DMS153 treated with DMSO at 0.1 percent for 48 hours (cell line): ENCODE data around the gene PLXNA2.
A peak's percentile ranks its signal among the peaks of the same experiment; 100 is the strongest.

Source experiments
- DNase-seq: peaks from one replicate; lab custom pipeline; 2025; ENCODE audit not compliant: unreplicated experiment; lab: John Stamatoyannopoulos, UW

Gene PLXNA2

DNA sequence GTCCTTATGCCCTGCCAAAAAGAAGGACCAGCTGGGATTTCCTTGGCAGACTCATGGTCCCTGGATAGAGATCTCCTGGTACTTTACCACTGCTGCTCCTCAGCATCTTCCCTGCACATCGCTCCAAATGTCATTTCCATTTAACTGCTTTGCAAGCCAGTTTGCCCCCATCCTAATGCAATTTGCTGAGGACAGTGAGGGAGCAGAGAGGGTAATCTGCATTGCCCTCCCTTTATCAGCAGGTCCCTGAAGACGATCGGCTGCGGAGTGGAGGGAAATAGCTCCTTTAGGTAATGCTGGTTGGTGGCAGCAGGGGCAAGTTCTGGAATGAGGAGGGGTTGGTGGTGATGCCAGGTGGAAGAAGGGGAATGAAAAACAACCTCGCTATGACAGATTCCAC is 2.7 kb downstream of the PLXNA2 start:
- DNase-seq = no peak

DNA sequence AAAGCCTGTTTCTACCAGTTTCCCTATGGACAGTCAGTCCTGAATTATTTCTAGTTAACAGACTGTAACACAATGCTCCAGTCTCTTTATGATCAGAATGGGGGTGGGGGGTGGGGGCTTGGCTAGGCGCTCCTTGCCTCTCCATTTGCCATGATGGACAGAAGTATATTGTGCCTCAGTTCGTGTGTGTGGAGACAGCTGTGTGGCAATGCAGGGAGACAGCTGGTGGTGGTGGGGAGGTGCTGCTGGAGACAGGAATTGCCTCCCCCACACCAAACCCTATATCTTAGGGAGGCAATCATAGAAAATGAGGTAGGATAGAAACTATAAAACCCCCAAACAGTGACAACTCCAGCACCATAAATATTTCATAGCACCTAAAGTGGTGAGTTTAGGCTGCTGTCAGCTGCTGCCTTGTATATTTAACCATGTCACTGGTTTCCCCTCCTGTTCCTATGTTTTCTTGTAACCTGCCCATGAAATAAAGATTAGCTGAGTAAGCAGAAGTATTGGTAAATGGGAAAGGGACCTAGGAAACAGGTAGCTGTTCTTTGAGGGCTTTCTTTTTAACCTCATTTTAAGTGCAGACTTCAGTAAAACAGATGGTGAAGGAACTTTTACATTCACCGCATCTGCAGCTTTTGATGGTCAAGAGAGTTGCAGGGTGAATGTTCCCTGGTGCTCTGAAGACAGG is 3.4 kb downstream of the PLXNA2 start:
- DNase-seq = no peak

DNA sequence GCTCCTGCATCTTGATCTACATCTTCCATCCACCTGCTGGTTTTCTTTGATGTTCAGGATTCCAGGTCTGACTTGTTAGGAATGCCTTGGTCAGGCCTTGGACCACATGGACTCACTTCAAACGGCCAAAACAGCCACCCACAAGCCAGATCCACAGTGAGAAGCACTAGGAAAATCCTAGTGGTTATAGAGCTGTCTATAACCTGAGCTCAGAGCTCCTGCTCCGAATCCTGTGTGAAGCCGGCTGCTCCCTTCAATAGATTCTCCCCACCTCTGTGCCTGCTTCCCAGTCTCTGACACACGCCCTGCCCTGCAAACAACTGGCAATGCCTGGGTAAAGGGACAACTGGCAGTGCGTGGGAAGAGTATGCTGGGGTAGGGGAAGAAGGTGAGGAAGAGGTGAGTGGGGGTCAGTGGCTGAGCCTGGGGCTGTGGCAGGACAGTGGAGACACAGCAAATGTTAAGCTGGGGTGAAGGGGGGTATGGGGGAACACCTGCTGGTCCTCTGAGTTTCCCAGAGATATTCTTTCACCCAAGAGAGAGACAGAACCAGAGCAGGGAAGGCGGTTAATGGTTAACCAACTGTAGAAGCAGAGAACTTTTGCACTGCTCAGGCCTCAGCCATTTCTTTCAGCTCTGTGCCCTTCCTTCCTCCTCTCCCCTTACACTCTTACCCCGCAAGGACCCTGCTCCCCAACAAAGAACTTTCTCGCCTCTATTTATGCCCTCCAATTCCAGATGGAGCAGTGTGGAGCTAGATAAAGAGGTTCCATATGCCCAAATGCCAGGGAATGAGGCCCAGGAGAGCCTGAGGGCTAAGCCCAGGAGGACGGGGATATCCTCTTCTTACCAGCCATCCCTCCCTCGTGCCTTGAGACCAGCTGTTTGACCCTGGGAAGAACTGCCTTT is 4.5 kb downstream of the PLXNA2 start:
- no peak for DNase-seq

DNA sequence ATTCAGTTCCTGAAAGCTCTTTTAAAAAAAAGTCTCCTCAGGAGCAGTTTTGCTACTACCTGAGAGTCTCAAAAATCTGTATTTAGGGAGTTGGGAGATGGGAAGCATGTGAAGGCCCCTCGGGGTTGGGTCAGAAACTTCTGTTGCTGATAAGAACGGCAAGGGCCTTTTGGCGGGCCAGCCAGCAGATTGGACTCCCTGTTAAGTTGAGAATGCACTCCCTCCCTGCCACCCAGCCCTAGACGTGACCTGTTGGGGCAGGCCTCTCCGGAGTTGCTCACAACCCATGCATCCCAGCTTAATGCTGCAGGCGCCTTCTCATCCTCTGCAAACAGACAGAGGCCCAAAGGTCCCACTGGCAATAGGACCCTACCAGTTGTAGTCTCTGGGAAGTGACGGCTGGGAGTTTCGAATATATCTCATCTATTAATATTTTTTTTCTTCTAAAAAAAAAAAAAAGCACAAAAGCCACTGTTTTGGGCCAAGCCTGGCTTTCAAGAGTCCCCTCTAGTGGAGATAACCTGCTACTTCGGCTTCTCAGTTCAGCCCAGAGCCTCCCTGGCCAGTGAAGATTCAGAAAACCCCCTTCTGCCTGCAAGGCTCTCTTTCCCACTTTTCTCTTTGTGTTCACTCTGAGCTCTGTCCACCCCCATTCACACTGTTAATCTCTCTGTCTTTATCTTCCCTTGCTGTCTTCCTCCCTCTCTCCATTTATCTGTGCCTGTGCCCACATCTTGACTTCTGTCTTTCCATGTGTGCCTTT is 5.3 kb downstream of the PLXNA2 start:
- peak; percentile 56 for DNase-seq

DNA sequence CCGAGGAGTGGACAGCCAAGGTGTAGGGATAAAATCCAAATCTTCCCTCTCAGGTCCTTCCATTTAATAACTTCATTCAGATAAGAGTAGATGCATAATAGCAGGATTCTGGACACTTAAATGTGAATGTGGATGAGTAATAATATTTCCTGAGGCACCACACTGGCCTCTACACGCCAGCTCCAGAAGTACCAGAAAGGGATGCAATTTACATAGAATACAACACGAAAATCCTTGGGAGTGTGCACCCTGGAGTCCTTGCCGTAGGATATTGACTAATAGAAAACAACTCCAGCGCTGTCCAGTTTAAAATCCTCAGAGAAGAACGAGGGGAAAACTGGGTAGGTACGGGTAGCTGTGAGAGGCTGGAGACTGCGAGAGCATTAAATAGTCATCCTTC is 6.9 kb downstream of the PLXNA2 start:
- no peak for DNase-seq

DNA sequence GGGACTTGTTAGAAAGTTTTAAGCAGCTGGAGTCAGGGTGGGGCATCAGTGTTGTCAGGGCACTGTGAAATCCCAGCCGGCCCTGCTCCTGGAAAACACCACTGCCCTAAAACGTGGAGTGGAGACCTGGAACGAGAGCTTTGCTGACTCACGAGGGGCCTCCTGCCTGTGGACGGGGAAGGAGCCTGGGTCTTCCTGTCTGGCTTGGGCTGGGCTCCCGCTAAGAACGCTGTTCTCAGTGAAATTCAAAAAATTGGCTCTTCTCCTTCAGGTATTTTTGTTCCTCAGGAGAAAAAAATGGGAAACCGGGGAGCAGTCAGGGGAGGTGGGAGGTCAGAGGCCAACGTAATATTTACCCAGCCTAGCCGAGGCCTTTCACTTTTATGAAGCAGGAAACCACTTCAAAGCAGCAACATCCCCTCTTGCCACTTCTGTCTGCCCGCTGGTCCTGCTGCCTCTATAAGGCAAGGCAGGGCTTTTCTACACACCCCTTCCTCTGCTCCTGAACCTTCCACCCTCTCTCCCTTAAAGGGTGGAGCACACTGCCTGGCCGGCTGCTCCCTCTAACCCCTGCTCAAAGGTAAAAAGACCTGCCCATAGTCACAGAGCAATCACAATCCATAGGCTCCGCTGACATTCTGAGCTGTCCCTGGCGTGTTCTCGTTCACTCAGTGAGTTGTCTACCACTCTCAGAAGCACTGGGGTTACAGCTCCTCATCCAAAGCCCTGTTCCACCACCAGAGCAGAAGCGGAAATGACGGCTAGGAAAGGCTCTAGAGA is 8.0 kb downstream of the PLXNA2 start:
- DNase-seq = peak; percentile 67

DNA sequence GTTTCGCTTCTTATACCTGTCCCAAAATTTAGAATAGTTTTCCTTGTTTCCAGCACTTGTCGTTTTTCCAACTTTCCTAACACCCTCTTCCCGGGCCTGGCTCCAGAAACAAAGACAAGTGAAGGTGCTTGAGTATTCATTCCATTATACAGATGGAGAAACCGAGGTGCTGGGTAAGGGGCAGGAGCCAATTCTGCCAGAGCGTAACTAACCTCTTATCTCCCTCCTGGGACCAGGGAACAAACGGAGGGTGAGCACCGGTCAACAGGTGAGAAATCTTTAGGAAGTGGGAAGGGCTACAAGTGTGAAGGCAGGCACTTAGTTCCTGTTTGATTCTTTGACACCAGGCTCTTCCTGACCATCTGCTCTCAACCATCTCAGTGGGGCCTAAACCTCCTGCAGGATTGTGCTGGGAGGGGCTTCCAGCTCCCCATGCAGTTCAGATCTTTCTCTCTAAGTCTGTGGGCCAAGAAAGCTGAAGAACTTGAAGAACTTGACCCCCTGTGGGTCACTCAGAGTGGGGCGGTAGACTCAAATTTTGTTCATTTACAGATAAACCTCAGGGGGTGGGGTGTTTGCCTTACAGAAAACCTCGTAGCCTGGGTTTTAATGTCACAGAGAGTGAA is 8.7 kb downstream of the PLXNA2 start:
- no peak for DNase-seq

DNA sequence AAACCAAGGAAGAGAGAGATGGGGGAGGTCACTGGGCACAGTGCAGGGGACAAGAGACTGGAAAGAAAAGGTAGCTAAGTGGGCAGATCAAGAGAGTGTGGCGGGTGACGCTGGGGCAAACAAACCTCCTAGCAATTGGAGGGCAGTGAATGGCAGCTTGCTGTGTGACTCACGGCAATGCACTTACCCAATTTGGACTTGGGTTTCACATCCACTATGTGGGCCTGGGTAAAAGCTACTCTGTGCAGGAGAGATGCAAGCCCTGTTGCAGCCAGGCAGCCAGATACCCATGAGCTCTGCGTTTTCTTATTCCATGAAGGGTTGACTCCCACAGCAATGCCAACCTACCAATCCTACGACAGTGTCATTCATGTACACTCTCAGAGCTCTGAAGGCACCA is 9.5 kb downstream of the PLXNA2 start:
- DNase-seq = no peak

DNA sequence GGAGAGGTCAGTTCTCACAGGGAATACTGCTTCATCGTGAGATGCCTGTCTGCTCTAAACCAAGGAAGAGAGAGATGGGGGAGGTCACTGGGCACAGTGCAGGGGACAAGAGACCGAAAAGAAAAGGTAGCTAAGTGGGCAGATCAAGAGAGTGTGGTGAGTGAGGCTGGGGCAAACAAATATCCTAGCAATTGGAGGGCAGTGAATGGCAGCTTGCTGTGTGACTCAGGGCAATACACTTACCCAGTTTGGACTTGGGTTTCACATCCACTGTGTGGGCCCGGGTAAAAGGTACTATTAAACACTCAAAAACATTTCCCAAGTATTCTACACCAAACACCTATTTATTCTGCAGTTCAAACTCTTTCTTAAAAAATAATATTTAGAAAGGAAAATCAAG is 10.2 kb downstream of the PLXNA2 start:
- DNase-seq = peak; percentile 93

DNA sequence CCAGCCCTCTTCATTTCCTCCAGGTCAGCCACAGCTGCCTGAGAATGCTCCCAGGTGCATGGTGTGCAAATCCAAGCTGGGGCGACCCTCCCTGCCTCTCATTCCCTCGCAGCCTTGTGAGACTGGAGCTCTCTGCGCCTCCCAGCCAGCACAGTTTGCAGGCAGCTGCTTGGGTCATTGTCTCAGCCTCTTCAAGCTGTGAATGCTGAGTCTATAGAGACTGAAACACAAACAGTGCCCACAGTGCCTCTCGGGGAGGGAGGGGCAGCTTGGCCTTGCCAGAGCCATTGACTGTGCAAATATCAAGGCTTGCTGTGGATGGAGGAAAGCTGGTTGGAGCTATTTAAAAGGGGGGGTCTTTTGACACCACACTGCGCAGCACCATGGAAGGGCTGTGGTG is 10.6 kb downstream of the PLXNA2 start:
- DNase-seq = peak; percentile 98

DNA sequence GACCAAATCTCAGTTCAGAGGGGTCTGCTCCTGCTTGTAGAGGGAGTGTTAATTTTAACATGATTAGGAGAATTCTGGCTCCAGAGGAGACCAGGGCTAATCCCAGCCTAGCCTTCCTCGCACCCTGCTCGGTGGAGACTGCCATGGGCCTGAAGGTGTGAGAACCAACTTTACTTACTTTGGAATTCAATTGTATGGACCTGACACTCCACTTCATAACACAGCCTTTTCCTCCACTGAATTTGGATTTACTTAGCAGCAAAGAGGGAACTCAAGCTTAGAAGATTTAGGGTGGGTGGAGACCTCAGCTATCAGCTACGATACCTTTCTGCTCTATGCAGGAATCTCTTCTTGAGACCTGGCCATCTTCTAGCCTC is 11.5 kb downstream of the PLXNA2 start:
- DNase-seq = no peak

DNA sequence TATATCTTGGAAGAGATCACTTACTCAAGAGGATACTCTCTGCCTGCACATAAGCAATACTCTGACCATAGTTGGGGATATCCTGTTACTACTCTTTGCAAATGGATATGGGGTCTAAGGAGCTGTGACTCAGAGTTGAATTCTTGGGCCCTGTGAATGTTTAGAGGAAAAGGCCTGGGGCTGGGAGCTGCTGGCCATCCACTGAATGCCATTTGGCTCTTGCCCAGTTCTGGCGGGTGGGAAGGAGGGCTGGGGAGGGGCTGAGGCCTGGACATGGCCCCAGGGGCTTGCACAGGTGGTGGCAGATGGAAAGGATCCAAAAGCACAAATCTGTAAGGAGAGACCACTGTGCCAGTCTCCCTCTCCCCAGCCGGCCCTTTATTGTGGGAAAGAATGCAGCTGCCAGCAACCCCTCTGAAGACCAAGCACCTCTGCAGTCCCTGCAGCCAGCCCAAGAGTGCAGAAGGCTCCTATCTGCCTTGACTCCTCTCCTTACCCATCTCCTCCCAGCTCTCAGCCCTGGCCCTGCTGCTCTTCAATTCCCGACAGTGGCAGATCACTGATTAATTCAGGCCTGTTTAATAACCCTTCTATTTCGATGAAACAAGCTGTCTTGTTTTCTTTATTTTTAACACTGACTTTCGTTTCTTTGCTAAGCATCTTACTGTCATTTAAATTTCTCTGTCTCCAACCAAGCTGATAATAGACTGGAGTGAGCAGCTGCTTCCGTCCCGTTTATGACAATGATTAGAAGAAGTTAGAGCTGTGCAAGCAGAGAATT is 12.1 kb downstream of the PLXNA2 start:
- DNase-seq = no peak

DNA sequence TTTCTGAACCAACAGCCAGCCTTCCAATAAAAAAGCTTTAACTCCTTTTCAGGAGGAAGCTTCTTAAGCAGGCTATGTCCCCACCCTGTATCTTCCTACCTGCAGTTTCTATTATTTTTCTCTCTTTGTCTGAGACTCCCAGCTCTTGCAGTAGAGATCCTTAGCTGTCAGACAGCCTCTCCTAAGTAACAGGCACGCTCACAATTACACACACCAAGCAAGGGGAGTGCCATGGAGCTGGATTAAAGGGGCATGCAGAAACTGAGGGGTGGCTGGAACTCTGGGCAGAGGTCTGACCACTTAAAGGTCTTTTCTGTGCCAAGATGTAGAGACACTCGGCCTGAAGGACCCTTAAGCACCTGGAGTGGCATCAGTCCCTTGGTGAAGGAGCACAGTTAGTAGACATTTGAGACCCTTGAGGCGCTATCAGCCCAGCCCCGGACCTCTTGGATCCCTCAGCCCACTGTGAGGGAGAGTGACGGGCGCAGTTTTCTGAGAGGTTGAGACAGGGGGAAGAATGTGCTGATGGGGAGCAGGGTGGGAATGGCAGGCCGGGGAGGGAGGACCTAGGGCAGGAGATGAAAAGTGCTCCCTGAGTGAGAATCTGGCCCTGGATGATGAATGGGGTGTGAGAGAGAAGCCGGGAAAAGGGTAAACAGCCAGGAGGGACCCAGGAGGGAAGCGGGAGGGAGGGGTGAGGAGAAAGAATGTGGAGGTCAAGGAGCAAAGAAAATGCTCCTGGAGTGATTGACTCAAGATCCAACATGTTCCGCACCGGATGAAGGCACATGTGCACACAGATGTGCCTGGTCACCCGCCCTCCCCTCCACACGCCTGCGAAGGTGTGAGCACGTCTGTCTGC is 13.3 kb downstream of the PLXNA2 start:
- DNase-seq = no peak

DNA sequence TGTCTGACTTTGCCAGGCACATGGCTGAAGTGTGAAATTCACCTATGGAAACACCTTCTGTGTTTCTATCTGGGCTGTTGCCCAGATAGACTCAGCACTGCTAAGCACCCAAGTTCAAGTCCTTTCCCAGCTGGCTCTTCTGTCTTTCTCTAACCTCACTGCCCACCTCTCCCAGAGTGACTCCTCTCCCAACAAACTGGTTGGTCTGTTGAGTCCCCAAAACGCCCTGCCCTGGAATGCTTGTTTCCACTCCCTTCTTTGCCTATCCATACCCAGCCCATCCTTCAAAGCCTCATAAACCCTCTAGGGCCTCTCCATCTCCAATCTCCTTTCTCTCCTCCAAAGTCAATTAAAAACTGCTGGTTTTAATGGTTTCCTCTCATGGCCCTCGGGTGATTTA is 15.6 kb downstream of the PLXNA2 start:
- no peak for DNase-seq

DNA sequence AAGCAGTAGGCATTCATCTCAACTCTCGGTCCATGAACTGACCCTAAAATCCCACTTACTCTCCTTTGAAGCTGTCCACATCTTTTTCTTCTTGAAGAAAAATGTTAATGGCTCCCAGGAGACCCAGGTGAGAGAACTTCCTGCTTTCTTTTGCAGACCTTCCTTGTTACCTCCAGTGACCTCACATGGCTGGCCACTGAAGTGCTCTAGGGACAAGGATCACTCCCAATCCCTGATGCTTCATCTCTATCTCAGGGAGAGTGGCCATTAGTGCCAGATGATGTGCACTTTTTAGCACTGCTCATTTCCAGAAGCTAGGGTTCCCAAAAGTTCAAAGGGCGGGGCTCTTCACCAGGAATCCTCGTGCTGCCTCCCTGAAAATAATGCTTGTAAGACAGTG is 16.2 kb downstream of the PLXNA2 start:
- no peak for DNase-seq

DNA sequence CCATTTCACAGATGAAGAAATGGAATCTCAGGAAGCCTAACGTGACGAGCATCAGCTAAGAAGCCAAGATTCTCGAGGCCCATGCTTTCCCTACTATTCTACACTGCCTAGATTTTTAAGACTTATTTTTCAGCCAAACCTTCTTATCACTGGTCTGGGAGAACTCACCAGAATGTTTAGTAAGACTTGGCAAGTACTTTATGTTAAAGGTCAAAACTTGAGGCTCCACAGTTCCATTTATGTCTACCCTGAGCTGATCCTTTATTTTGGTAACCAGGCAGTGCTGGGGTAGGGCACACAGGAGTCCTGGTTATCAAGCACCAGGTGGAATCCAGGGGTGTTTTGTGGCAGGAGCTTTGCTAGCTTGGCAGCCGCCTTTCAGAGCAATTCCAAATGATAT is 16.8 kb downstream of the PLXNA2 start:
- no peak for DNase-seq

DNA sequence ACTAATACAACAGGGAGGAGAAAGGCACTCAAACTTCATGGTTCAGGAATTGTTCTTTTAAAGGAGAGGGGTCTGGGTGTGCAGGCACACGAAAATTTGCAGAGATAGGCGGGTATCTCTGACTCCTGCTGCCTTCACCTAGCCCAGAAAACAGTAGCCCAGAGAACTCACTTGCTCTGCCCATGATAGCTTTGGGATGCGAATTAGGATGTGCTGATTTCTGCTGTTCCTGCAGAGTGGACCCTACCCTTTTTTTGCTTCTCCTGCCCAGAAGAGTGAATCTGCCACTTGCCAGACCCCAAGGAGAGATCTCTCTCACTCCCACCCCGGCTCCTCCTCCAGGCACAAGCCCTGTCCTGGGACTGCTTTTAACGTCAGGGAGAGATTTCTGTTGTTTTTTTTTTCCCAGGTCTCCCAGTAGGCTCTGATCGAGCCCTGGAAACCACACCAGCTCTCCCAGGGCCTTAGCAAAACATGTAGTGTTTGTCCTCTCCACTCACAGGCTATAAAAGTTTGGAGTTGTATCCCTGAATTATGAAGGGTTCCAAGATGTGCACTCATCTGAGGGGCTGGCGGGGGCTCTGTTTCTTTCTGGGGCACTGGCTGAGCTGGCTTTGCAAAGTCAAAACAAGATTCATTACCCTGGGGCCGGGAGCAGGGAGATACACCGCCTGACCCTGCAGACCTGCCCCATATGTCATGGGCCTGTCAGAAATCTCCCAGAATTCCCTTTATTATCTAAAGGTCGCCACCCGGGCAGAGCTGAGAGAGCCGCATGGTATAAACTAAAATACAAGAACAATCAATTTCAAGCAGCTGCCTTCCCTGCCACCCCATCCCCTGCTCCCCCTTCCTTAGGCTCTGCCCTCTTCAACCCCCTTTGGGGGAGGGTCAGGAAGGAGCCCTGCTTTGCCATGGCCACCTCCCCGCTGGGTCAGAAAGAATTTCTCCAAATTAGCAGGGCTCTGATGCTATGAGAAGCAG is 17.9 kb downstream of the PLXNA2 start:
- no peak for DNase-seq
